IMR-90 (cell line): ENCODE results near the gene SYT2. TPM values are rescaled to one million over a fixed set of nuclear protein-coding genes. Genes with fewer than 3 reads are reported as not detected.

Source experiments
- ATAC-seq: fragments of 200-7000 bp; cut with Tn5 transposase; 2 replicates; pipeline ENCODE4 v1.9.1; 2020; ENCODE audit warnings: low read depth, mild to moderate bottlenecking, moderate library complexity
- BruUV-seq: library from RNA; stranded (reverse); fragments of 400-500 nt; replicated peaks from 2 replicates; lab custom pipeline; 2021; lab: Mats Ljungman, UMichigan
- CTCF ChIA-PET: fragments of 300-600 bp; formaldehyde crosslinking; extraction: SDS; loops from one replicate; lab custom pipeline; 2021; ENCODE audit warnings: antibody characterized with exemption; lab: Yijun Ruan, JAX
- POLR2A ChIA-PET: fragments of 300-600 bp; sonication (Branson Sonifier 250); formaldehyde crosslinking; loops from one replicate; lab custom pipeline; 2022; ENCODE audit warnings: antibody characterized with exemption; ENCODE audit not compliant: unreplicated experiment; lab: Charles Lee
- DNase-seq: peaks from one replicate; pipeline ENCODE4 v3.0.0; 2013
- H2AFZ ChIP-seq: replicated peaks from 2 replicates; pipeline ENCODE3; 2013; ENCODE audit warnings: low read length, mild to moderate bottlenecking; ENCODE audit not compliant: poor library complexity
- H2AK5ac ChIP-seq: 2 replicates; pipeline ENCODE4 v1.6.1; 2013; ENCODE audit warnings: low read depth, low read length, inconsistent platforms
- H2AK9ac ChIP-seq: replicated peaks from 2 replicates; pipeline ENCODE3; 2013; ENCODE audit warnings: mild to moderate bottlenecking, low read depth, low read length, moderate library complexity; ENCODE audit not compliant: poor library complexity
- H2BK120ac ChIP-seq: 2 replicates; pipeline ENCODE4 v1.6.1; 2013; ENCODE audit warnings: low read depth, low read length, inconsistent platforms
- H2BK15ac ChIP-seq: 3 replicates; pipeline ENCODE4 v1.6.1; 2013; ENCODE audit warnings: low read depth, low read length, inconsistent platforms
- H2BK20ac ChIP-seq: 2 replicates; pipeline ENCODE4 v1.6.1; 2013; ENCODE audit warnings: low read depth, mild to moderate bottlenecking, inconsistent platforms, low read length, moderate library complexity
- H2BK5ac ChIP-seq: 2 replicates; pipeline ENCODE4 v1.6.1; 2013; ENCODE audit warnings: mild to moderate bottlenecking, low read depth, low read length, inconsistent platforms; ENCODE audit not compliant: poor library complexity, severe bottlenecking
- H3K14ac ChIP-seq: replicated peaks from 2 replicates; pipeline ENCODE4 v1.6.1; 2013; ENCODE audit warnings: low read depth, low read length, inconsistent platforms
- H3K18ac ChIP-seq: 2 replicates; pipeline ENCODE4 v1.6.1; 2013; ENCODE audit warnings: low read depth, low read length, control low read depth
- H3K23ac ChIP-seq: 2 replicates; pipeline ENCODE4 v1.6.1; 2013; ENCODE audit warnings: low read depth, low read length, inconsistent platforms
- H3K27ac ChIP-seq: 2 replicates; pipeline ENCODE4 v1.5.1; 2013; ENCODE audit warnings: mild to moderate bottlenecking, control low read depth, low read length; ENCODE audit not compliant: insufficient read depth
- H3K27me3 ChIP-seq: 2 replicates; pipeline ENCODE4 v1.6.1; 2013; ENCODE audit warnings: low read length; ENCODE audit not compliant: control insufficient read depth, insufficient read depth
- H3K36me3 ChIP-seq: 2 replicates; pipeline ENCODE4 v1.6.1; 2013; ENCODE audit warnings: low read length, mixed read lengths; ENCODE audit not compliant: control insufficient read depth, insufficient read depth
- H3K4ac ChIP-seq: 2 replicates; pipeline ENCODE4 v1.6.1; 2013; ENCODE audit warnings: low read depth, low read length, inconsistent platforms
- H3K4me1 ChIP-seq: 2 replicates; pipeline ENCODE4 v1.6.1; 2013; ENCODE audit warnings: low read length, mixed read lengths; ENCODE audit not compliant: control insufficient read depth, insufficient read depth
- H3K4me2 ChIP-seq: 2 replicates; pipeline ENCODE4 v1.6.1; 2013; ENCODE audit warnings: low read depth, mild to moderate bottlenecking, control low read depth, low read length, moderate library complexity
- H3K4me3 ChIP-seq: 2 replicates; pipeline ENCODE4 v1.5.1; 2013; ENCODE audit warnings: low read depth, mild to moderate bottlenecking, control low read depth, low read length, moderate library complexity; ENCODE audit not compliant: insufficient read depth
- H3K56ac ChIP-seq: 2 replicates; pipeline ENCODE4 v1.6.1; 2013; ENCODE audit warnings: low read length, inconsistent platforms; ENCODE audit not compliant: insufficient read depth; ENCODE audit errors: extremely low read depth
- H3K79me1 ChIP-seq, 2 experiments: 2 replicates each; pipeline ENCODE4 v1.6.1; 2013; ENCODE audit warnings: low read length in 2 of 2, inconsistent platforms in 1 of 2, low read depth in 1 of 2
- H3K9ac ChIP-seq: 2 replicates; pipeline ENCODE4 v1.6.1; 2013; ENCODE audit warnings: low read depth, low read length, control low read depth
- H3K9me1 ChIP-seq: 2 replicates; pipeline ENCODE4 v1.6.1; 2013; ENCODE audit warnings: low read length, inconsistent platforms; ENCODE audit not compliant: insufficient read depth
- H3K9me3 ChIP-seq: 2 replicates; pipeline ENCODE4 v1.6.1; 2013; ENCODE audit warnings: low read length; ENCODE audit not compliant: control insufficient read depth, insufficient read depth
- H4K20me1 ChIP-seq: 2 replicates; pipeline ENCODE4 v1.6.1; 2013; ENCODE audit warnings: low read length, inconsistent platforms; ENCODE audit not compliant: insufficient read depth
- H4K5ac ChIP-seq: 2 replicates; pipeline ENCODE4 v1.6.1; 2013; ENCODE audit warnings: mild to moderate bottlenecking, low read depth, low read length, control low read depth
- H4K8ac ChIP-seq, 2 experiments: 2 replicates each; pipeline ENCODE4 v1.6.1; 2013; ENCODE audit warnings: low read depth in 2 of 2, low read length in 2 of 2, control low read depth in 1 of 2, inconsistent platforms in 1 of 2
- H4K91ac ChIP-seq: 2 replicates; pipeline ENCODE4 v1.6.1; 2013; ENCODE audit warnings: low read depth, low read length, inconsistent platforms; ENCODE audit not compliant: insufficient read depth
- BHLHE40 ChIP-seq: fragments of 150-350 bp; IDR thresholded peaks from 2 replicates; pipeline ENCODE4 v1.6.1; 2016; ENCODE audit warnings: mild to moderate bottlenecking, low read depth, low read length
- CEBPB ChIP-seq: IDR thresholded peaks from 2 replicates; pipeline ENCODE4 v1.6.1; 2012; ENCODE audit warnings: low read depth, low read length, improper control_type of control experiment
- CHD1 ChIP-seq: IDR thresholded peaks from 2 replicates; pipeline ENCODE4 v1.6.1; 2012; ENCODE audit warnings: low read depth, low read length, improper control_type of control experiment
- ELK1 ChIP-seq: fragments of 150-350 bp; IDR thresholded peaks from 2 replicates; pipeline ENCODE4 v1.6.1; 2016; ENCODE audit warnings: low read depth, mild to moderate bottlenecking, low read length, moderate library complexity, borderline replicate concordance
- FOS ChIP-seq: fragments of 150-350 bp; IDR thresholded peaks from 2 replicates; pipeline ENCODE4 v1.6.1; 2016; ENCODE audit warnings: low read depth, low read length
- MAFK ChIP-seq: IDR thresholded peaks from 2 replicates; pipeline ENCODE4 v1.6.1; 2012; ENCODE audit warnings: low read depth, low read length, improper control_type of control experiment
- MXI1 ChIP-seq: IDR thresholded peaks from 2 replicates; pipeline ENCODE4 v1.6.1; 2012; ENCODE audit warnings: low read depth, mild to moderate bottlenecking, low read length, moderate library complexity, borderline replicate concordance
- NFE2L2 ChIP-seq: fragments of 150-350 bp; IDR thresholded peaks from 2 replicates; pipeline ENCODE4 v1.6.1; 2016; ENCODE audit warnings: low read depth, mild to moderate bottlenecking, low read length
- POLR2A ChIP-seq: IDR thresholded peaks from 2 replicates; pipeline ENCODE4 v1.6.1; 2012; ENCODE audit warnings: mild to moderate bottlenecking, low read depth, low read length
- RAD21 ChIP-seq: IDR thresholded peaks from 2 replicates; pipeline ENCODE4 v1.6.1; 2012; ENCODE audit warnings: low read length, improper control_type of control experiment
- RCOR1 ChIP-seq: IDR thresholded peaks from 2 replicates; pipeline ENCODE4 v1.6.1; 2012; ENCODE audit warnings: mild to moderate bottlenecking, low read length, improper control_type of control experiment; ENCODE audit not compliant: insufficient replicate concordance
- RFX5 ChIP-seq: IDR thresholded peaks from 2 replicates; pipeline ENCODE4 v1.8.0; 2012; ENCODE audit warnings: low read depth, mild to moderate bottlenecking, low read length, moderate library complexity
- SMC3 ChIP-seq: fragments of 150-350 bp; IDR thresholded peaks from 2 replicates; pipeline ENCODE4 v1.6.1; 2016; ENCODE audit warnings: low read depth, mild to moderate bottlenecking, antibody characterized with exemption, low read length, moderate library complexity
- WGBS, 2 experiments: methylation state at CpG; one replicate each; pipeline versions ENCODE4 v1.1.5 to v1.1.7; 2013; ENCODE audit warnings: missing lambda C conversion rate in 2 of 2; ENCODE audit not compliant: insufficient read length in 1 of 2; ENCODE audit errors: extremely low coverage in 2 of 2; 5-methylcytosine and 5-hydroxymethylcytosine counted together
- dilution Hi-C: fragments of 300-500 bp; cut with HindIII; formaldehyde crosslinking; loops from one replicate; pipeline ENCODE4 v1.14.3; 2018; ENCODE audit warnings: low sequenced_read_pairs; ENCODE audit not compliant: unreplicated experiment
- in situ Hi-C: fragments of 300-500 bp; cut with MboI; formaldehyde crosslinking; loops from 3 replicates; pipeline ENCODE4 v1.14.3; 2019; ENCODE audit warnings: low sequenced_read_pairs, inconsistent platforms, mixed read lengths
- intact Hi-C: fragments of 100-400 bp; cut with micrococcal nuclease; formaldehyde crosslinking; loops from 2 replicates; pipeline ENCODE4 v1.10.0; 2022
- polyA plus RNA-seq, 3 experiments: library from polyadenylated mRNA; depleted of rRNA; stranded (reverse); fragments of >200 nt; gene quantifications; 2 replicates each; pipeline ENCODE4 v1.2.3, GENCODE V29; 2012; ENCODE audit warnings: low replicate concordance in 1 of 3
- total RNA-seq: library from RNA; depleted of rRNA; stranded (reverse); fragments of >200 nt; gene quantifications from 2 replicates; pipeline ENCODE4 v1.2.3, GENCODE V29; 2012
- TF ChIP-seq, protein P1 (sequence below): fragments of 150-350 bp; IDR thresholded peaks from 2 replicates; pipeline ENCODE4 v1.6.1; 2017; ENCODE audit warnings: mild to moderate bottlenecking, antibody characterized with exemption, low read length, low read depth
- TF ChIP-seq, protein P2 (sequence below): conservative IDR thresholded peaks from 2 replicates; pipeline ENCODE4 v1.5.1; 2012; ENCODE audit warnings: mild to moderate bottlenecking, low read depth, low read length, improper control_type of control experiment

SYT2 gene
- total and polyA plus RNA-seq, 2 of the 4 experiments (the other 2 are of a cell fraction), result under 0.01 TPM

DNA sequence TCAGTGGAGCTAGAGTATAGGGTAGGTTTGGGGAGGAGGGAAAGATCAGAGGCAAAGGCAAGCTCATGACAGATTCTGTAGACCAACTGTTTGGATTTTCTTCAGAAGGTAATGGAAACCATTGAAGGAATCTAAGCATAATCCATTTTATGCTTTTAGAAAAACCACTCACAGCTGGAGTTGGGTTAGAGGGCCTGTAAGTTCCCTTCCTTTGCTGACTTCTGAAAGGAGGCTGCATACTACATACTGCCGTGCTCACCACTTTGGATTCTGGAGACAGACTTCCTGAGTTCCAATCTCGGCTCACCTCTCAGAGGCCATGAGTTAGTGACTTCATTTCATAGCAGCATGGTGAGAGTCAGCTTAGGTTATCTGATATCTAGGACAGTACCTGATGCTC lies 6.4 kb upstream of the SYT2 start:
- Histone ChIP-seq H3K9ac (no peak overlapping the region), H2AK5ac (no peak overlapping the region), H2BK15ac (no peak overlapping the region), H2BK20ac (no peak overlapping the region), H3K4me1 (no peaks in the 10 kb centered on the region), H4K5ac (no peak overlapping the region), H2BK5ac (no peak overlapping the region), H2BK120ac (no peak overlapping the region), H3K4ac (no peak overlapping the region), H3K23ac (no peak overlapping the region), H3K9me1 (no peaks in the 10 kb centered on the region), H3K36me3 (no peaks in the 10 kb centered on the region), H3K56ac (no peak overlapping the region), H3K79me1 (no peaks in the 10 kb centered on the region), H4K20me1 (no peaks in the 10 kb centered on the region), H3K27me3 (peaks cover 35% of the 10 kb centered on the region), H3K4me3 (no peak overlapping the region), H3K14ac (no peak overlapping the region), H3K18ac (no peak overlapping the region), H3K27ac (no peak overlapping the region), H3K9me3 (no peaks in the 10 kb centered on the region), H2AFZ (no peak overlapping the region), H3K4me2 (no peak overlapping the region), H2AK9ac (no peak overlapping the region), H4K91ac (no peak overlapping the region), H4K8ac (no peak overlapping the region)
- TF ChIP-seq, protein P1, sequence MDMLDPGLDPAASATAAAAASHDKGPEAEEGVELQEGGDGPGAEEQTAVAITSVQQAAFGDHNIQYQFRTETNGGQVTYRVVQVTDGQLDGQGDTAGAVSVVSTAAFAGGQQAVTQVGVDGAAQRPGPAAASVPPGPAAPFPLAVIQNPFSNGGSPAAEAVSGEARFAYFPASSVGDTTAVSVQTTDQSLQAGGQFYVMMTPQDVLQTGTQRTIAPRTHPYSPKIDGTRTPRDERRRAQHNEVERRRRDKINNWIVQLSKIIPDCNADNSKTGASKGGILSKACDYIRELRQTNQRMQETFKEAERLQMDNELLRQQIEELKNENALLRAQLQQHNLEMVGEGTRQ, result no peak
- TF ChIP-seq POLR2A (no peak), ELK1 (no peak), RAD21 (no peak), SMC3 (no peak), MAFK (no peak), RFX5 (no peak), FOS (no peak), CHD1 (no peak), MXI1 (no peak), BHLHE40 (no peak), RCOR1 (no peak), NFE2L2 (no peak), CEBPB (no peak)
- TF ChIP-seq, protein P2, sequence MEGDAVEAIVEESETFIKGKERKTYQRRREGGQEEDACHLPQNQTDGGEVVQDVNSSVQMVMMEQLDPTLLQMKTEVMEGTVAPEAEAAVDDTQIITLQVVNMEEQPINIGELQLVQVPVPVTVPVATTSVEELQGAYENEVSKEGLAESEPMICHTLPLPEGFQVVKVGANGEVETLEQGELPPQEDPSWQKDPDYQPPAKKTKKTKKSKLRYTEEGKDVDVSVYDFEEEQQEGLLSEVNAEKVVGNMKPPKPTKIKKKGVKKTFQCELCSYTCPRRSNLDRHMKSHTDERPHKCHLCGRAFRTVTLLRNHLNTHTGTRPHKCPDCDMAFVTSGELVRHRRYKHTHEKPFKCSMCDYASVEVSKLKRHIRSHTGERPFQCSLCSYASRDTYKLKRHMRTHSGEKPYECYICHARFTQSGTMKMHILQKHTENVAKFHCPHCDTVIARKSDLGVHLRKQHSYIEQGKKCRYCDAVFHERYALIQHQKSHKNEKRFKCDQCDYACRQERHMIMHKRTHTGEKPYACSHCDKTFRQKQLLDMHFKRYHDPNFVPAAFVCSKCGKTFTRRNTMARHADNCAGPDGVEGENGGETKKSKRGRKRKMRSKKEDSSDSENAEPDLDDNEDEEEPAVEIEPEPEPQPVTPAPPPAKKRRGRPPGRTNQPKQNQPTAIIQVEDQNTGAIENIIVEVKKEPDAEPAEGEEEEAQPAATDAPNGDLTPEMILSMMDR, result no peak
- BruUV-seq, result no TSS peak
- ChIA-PET CTCF (no interaction called here), POLR2A (no interaction called here)
- 82% methylated on average over 2 of the region's 2 CpGs; no CpG with 5 or more reads in 1 of the 2 experiments for WGBS, 2 experiments
- ATAC-seq (no peak), DNase-seq (no peak)
- dilution Hi-C loops, result no loop called here
- in situ Hi-C loops, result loop anchor here (10.0 kb wide), 2 partner anchors 222 to 392 kb away; no protein-coding TSS in a partner anchor
- intact Hi-C loops, result no loop called here
